HepG2 (cell line): ENCODE measurements around the gene TK2. TPM values are rescaled to one million over a fixed set of nuclear protein-coding genes. Genes with fewer than 3 reads are reported as not detected.

Source experiments
- THAP11 ChIP-seq: IDR thresholded peaks from 2 replicates; pipeline ENCODE4 v1.6.1; 2016; ENCODE audit warnings: missing biosample characterization, missing genetic modification reagents
- ZKSCAN8 ChIP-seq: IDR thresholded peaks from 2 replicates; pipeline ENCODE4 v1.6.1; 2016; ENCODE audit warnings: borderline replicate concordance, missing genetic modification reagents, missing compliant biosample characterization
- ZNF562 ChIP-seq: sonication (generic); formaldehyde crosslinking; IDR thresholded peaks from 2 replicates; pipeline ENCODE4 v1.8.0; 2022; ENCODE audit warnings: missing genetic modification reagents, borderline replicate concordance
- ZNF652 ChIP-seq: IDR thresholded peaks from 2 replicates; pipeline ENCODE4 v1.6.1; 2016; ENCODE audit warnings: low read depth, borderline replicate concordance
- polyA plus RNA-seq, 8 experiments: library from polyadenylated mRNA; depleted of rRNA in 3 of 8; stranded (reverse) in 7 of 8; unstranded in 1 of 8; fragments of >200 nt; fragmentation: Illumina TruSeq in 4 of 8; extraction: Trizol in 4 of 8; gene quantifications; 2 replicates each; pipeline versions ENCODE4 v1.2.1 to v1.2.3, GENCODE V29; 2011 to 2016; ENCODE audit warnings: low read depth in 4 of 8, missing spikeins in 1 of 8, mixed read lengths in 1 of 8; ENCODE audit not compliant: insufficient read depth in 1 of 8
- total RNA-seq, 5 experiments: library from RNA; depleted of rRNA; stranded (reverse); fragments of >200 nt; fragmentation: Illumina TruSeq; extraction: Trizol; gene quantifications; 2 replicates each; pipeline ENCODE4 v1.2.3, GENCODE V29; 2016; ENCODE audit warnings: low read depth in 1 of 5
- TF ChIP-seq, protein P1 (sequence below): sonication (generic); formaldehyde crosslinking; IDR thresholded peaks from 2 replicates; pipeline ENCODE4 v1.4.0; 2020; ENCODE audit warnings: missing genetic modification reagents, borderline replicate concordance
- TF ChIP-seq, protein P2 (sequence below): sonication (generic); formaldehyde crosslinking; IDR thresholded peaks from 2 replicates; pipeline ENCODE4 v1.8.1; 2022; ENCODE audit warnings: low read depth, mild to moderate bottlenecking, missing genetic modification reagents
- TF ChIP-seq, protein P3 (sequence below): sonication (generic); formaldehyde crosslinking; IDR thresholded peaks from 2 replicates; pipeline ENCODE4 v1.9.0; 2021; ENCODE audit warnings: missing genetic modification reagents, borderline replicate concordance
- TF ChIP-seq, protein P4 (sequence below): sonication (generic); formaldehyde crosslinking; IDR thresholded peaks from 2 replicates; pipeline ENCODE4 v1.5.0; 2020; ENCODE audit warnings: missing genetic modification reagents, mild to moderate bottlenecking, borderline replicate concordance
- TF ChIP-seq, protein P5 (sequence below): sonication (generic); formaldehyde crosslinking; IDR thresholded peaks from 2 replicates; pipeline ENCODE4 v1.5.1; 2020; ENCODE audit warnings: missing genetic modification reagents, mild to moderate bottlenecking, borderline replicate concordance
- TF ChIP-seq, protein P6 (sequence below): sonication (generic); formaldehyde crosslinking; IDR thresholded peaks from 2 replicates; pipeline ENCODE4 v1.8.1; 2023; ENCODE audit warnings: mild to moderate bottlenecking, moderate library complexity, missing genetic modification reagents
- TF ChIP-seq, protein P7 (sequence below): sonication (generic); formaldehyde crosslinking; IDR thresholded peaks from 2 replicates; pipeline ENCODE4 v1.8.0; 2023; ENCODE audit warnings: mild to moderate bottlenecking, missing genetic modification reagents

The TK2 gene
- total and polyA plus RNA-seq, 2 of the 13 experiments (the other 11 are each of a cell fraction or from before 2014, with no cell fraction given): 18.7 to 21.0 TPM

GRCh38 chr16:66516808-66517585 is 32.9 kb downstream of the TK2 start (continued):
- TF ChIP-seq, protein P1, sequence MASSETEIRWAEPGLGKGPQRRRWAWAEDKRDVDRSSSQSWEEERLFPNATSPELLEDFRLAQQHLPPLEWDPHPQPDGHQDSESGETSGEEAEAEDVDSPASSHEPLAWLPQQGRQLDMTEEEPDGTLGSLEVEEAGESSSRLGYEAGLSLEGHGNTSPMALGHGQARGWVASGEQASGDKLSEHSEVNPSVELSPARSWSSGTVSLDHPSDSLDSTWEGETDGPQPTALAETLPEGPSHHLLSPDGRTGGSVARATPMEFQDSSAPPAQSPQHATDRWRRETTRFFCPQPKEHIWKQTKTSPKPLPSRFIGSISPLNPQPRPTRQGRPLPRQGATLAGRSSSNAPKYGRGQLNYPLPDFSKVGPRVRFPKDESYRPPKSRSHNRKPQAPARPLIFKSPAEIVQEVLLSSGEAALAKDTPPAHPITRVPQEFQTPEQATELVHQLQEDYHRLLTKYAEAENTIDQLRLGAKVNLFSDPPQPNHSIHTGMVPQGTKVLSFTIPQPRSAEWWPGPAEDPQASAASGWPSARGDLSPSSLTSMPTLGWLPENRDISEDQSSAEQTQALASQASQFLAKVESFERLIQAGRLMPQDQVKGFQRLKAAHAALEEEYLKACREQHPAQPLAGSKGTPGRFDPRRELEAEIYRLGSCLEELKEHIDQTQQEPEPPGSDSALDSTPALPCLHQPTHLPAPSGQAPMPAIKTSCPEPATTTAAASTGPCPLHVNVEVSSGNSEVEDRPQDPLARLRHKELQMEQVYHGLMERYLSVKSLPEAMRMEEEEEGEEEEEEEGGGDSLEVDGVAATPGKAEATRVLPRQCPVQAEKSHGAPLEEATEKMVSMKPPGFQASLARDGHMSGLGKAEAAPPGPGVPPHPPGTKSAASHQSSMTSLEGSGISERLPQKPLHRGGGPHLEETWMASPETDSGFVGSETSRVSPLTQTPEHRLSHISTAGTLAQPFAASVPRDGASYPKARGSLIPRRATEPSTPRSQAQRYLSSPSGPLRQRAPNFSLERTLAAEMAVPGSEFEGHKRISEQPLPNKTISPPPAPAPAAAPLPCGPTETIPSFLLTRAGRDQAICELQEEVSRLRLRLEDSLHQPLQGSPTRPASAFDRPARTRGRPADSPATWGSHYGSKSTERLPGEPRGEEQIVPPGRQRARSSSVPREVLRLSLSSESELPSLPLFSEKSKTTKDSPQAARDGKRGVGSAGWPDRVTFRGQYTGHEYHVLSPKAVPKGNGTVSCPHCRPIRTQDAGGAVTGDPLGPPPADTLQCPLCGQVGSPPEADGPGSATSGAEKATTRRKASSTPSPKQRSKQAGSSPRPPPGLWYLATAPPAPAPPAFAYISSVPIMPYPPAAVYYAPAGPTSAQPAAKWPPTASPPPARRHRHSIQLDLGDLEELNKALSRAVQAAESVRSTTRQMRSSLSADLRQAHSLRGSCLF: peak; percentile 41; the same call in 1 of the 2 replicates
- TF ChIP-seq, protein P2, sequence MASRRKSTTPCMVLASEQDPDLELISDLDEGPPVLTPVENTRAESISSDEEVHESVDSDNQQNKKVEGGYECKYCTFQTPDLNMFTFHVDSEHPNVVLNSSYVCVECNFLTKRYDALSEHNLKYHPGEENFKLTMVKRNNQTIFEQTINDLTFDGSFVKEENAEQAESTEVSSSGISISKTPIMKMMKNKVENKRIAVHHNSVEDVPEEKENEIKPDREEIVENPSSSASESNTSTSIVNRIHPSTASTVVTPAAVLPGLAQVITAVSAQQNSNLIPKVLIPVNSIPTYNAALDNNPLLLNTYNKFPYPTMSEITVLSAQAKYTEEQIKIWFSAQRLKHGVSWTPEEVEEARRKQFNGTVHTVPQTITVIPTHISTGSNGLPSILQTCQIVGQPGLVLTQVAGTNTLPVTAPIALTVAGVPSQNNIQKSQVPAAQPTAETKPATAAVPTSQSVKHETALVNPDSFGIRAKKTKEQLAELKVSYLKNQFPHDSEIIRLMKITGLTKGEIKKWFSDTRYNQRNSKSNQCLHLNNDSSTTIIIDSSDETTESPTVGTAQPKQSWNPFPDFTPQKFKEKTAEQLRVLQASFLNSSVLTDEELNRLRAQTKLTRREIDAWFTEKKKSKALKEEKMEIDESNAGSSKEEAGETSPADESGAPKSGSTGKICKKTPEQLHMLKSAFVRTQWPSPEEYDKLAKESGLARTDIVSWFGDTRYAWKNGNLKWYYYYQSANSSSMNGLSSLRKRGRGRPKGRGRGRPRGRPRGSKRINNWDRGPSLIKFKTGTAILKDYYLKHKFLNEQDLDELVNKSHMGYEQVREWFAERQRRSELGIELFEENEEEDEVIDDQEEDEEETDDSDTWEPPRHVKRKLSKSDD: no peak
- TF ChIP-seq, protein P3, sequence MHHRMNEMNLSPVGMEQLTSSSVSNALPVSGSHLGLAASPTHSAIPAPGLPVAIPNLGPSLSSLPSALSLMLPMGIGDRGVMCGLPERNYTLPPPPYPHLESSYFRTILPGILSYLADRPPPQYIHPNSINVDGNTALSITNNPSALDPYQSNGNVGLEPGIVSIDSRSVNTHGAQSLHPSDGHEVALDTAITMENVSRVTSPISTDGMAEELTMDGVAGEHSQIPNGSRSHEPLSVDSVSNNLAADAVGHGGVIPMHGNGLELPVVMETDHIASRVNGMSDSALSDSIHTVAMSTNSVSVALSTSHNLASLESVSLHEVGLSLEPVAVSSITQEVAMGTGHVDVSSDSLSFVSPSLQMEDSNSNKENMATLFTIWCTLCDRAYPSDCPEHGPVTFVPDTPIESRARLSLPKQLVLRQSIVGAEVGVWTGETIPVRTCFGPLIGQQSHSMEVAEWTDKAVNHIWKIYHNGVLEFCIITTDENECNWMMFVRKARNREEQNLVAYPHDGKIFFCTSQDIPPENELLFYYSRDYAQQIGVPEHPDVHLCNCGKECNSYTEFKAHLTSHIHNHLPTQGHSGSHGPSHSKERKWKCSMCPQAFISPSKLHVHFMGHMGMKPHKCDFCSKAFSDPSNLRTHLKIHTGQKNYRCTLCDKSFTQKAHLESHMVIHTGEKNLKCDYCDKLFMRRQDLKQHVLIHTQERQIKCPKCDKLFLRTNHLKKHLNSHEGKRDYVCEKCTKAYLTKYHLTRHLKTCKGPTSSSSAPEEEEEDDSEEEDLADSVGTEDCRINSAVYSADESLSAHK: no peak
- TF ChIP-seq THAP11 (CRISPR knock-in tag) (peak; percentile 90), ZKSCAN8 (CRISPR knock-in tag) (peak; percentile 77; the same call in 1 of the 2 replicates), ZNF652 (peak; percentile 51; the same call in 1 of the 2 replicates), ZNF562 (CRISPR knock-in tag) (no peak)
- TF ChIP-seq, protein P4, sequence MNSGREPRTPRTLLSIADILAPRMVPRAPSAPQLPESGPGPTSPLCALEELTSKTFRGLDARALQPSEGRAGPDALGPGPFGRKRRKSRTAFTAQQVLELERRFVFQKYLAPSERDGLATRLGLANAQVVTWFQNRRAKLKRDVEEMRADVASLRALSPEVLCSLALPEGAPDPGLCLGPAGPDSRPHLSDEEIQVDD (CRISPR knock-in tag): no peak
- TF ChIP-seq, protein P5, sequence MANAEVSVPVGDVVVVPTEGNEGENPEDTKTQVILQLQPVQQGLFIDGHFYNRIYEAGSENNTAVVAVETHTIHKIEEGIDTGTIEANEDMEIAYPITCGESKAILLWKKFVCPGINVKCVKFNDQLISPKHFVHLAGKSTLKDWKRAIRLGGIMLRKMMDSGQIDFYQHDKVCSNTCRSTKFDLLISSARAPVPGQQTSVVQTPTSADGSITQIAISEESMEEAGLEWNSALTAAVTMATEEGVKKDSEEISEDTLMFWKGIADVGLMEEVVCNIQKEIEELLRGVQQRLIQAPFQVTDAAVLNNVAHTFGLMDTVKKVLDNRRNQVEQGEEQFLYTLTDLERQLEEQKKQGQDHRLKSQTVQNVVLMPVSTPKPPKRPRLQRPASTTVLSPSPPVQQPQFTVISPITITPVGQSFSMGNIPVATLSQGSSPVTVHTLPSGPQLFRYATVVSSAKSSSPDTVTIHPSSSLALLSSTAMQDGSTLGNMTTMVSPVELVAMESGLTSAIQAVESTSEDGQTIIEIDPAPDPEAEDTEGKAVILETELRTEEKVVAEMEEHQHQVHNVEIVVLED (CRISPR knock-in tag): peak; percentile 58; the same call in 1 of the 2 replicates
- TF ChIP-seq, protein P6, sequence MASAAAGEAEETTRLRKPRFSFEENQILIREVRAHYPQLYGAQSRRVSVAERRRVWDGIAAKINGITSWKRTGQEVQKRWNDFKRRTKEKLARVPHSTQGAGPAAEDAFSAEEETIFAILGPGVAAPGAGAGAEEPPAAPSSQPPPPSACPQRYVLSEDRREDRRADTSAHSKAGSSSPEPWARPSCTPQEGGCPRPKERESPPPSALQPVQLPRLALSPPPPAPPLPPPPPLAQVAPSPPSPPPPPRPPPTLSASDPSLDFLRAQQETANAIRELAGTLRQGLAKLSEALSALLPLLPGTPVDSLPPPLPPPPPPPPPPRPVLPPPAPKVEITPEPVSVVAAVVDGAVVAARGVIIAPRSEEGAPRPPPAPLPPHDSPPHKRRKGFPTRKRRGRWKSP (CRISPR knock-in tag): no peak; the same call in 1 of the 2 replicates
- TF ChIP-seq, protein P7, sequence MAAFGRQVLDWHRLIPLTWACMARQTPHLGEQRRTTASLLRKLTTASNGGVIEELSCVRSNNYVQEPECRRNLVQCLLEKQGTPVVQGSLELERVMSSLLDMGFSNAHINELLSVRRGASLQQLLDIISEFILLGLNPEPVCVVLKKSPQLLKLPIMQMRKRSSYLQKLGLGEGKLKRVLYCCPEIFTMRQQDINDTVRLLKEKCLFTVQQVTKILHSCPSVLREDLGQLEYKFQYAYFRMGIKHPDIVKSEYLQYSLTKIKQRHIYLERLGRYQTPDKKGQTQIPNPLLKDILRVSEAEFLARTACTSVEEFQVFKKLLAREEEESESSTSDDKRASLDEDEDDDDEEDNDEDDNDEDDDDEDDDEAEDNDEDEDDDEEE (CRISPR knock-in tag): 0 out of 2 replicates have a peak, but pooled peaks have one; percentile 25
